ENCODE results near the gene MYOM1.

DNA sequence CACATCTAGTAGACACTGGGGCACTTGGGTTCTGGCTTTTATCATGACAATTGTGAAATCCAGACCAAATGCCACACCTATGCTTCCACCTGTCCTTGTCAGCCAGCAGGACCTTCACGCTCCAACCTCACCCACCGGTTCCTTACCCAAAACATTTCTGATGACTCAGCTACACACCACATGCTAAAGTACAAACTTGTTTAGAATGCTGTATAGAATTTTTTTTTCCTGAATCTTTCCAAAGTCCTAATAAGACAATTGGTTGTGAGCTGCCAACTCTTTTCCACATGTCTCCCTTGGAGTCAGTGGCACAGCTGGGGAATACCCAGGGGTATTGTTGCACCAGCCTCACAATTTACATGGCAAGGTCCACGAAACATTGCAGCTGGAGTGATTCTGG is 131.3 kb downstream of the MYOM1 start:
- TF ChIP-seq POLR2A (IDR thresholded peaks at IDR 0.05) (no peak), POLR2AphosphoS5 (IDR thresholded peaks at IDR 0.05) (no peak)

Data from sigmoid colon (tissue), 4 donors.